NCI-H1092 (cell line): ENCODE results near the gene MYL9.

Experiments used
- DNase-seq: peaks from one replicate; lab custom pipeline; 2025; lab: John Stamatoyannopoulos, UW

The MYL9 gene

DNA sequence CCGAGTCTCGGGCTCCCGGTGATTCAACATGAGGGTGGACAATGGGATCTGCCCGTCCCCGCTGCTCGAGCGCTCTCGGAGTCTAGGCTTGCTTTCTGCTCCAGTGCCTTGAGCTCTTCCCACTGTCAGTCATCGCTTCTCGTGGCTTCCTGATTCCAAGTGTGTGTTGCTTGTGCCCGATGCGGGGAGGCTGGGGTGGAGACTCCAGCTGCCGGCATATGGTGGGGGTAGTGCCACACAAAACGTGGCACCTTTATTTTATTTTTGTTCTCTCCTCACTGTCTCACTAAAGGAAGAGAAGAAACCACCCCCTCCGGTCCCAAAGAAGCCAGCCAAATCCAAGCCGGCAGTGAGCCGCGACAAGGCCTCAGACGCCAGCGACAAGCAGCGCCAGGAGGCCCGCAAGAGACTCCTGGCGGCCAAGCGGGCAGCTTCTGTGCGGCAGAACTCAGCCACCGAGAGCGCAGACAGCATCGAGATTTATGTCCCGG is 14.8 kb upstream of the MYL9 start:
- no peak for DNase-seq

DNA sequence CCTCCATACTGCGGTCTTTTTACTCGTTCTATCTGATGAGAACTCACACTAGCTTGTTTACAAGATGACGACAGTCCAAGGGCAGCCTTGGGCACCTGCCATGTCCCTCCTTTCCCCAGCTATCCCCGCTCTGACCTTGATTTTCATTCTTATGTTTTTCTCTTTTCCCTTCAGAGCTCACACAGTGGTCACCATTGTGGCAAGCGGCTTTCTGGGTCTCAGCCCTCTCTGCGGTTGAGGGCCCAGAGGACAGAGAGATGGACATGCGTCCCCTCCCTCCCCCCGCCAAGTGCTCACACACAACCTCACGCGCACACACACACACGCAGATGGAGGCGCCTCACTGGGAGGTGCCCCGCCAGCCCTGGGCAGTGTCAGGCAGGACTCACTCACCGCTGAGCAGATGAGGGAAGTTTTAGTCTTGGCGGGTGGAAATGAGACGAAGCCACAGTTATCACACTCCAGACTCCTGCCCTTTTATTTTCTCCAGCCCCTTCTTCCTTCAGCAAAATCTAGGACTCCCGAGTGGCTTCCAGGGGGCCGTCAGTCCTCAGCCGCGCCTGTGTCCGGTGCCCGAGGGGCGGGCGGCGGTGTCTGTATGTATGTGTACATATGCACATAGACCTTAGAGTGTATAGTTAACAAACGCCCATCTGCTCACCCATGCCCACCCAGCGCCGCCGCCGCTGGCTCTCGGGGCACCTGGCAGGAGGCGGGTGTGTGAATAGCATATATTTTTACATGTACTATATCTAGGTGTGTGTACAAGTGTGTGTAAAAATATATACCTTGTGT is 13.8 kb upstream of the MYL9 start:
- no peak for DNase-seq

GRCh38 chr20:36528176-36528874 is 13.0 kb upstream of the MYL9 start:
- DNase-seq: no peak

GRCh38 chr20:36528875-36529417 is 12.4 kb upstream of the MYL9 start:
- no peak for DNase-seq

- DNase-seq: peak; percentile 9
These were observed 8.9 kb upstream of the MYL9 start for GRCh38 chr20:36532388-36532787.

GRCh38 chr20:36532822-36533221 is 8.5 kb upstream of the MYL9 start:
- DNase-seq: no peak

GRCh38 chr20:36538026-36538722 is 3.1 kb upstream of the MYL9 start:
- no peak for DNase-seq

DNA sequence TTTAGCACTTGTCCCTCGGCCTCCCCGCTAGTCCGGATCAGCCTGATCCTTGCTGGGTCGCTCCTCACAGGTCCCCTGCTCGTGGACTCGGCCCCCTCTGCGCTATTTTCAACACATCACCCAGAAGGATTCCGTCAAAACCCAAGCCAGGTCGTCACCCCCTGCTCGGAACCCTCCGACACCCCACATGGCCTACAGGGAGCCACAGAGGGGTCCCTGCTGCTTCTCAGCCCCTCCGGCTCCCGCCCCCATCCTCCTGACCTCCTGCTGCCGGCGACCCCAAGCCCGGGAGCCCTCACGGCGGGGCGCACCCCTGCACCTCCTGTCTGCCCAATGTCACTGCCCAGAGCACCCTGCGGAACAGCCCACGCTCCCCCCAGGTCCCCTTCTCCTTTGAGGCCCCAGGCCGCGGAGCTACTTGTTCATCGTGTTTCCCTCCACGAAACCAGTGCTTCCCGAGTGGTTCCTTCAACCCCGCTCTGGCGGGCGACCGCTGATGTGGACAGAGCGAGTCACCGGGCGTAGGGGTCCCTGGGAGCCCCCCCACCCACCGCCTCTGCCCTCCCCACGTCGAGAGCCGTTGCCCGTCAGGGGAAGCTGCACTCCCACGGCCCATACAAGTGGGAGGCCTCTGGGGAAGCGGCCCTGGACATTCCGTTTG is 638 bp upstream of the MYL9 start:
- no peak for DNase-seq

DNA sequence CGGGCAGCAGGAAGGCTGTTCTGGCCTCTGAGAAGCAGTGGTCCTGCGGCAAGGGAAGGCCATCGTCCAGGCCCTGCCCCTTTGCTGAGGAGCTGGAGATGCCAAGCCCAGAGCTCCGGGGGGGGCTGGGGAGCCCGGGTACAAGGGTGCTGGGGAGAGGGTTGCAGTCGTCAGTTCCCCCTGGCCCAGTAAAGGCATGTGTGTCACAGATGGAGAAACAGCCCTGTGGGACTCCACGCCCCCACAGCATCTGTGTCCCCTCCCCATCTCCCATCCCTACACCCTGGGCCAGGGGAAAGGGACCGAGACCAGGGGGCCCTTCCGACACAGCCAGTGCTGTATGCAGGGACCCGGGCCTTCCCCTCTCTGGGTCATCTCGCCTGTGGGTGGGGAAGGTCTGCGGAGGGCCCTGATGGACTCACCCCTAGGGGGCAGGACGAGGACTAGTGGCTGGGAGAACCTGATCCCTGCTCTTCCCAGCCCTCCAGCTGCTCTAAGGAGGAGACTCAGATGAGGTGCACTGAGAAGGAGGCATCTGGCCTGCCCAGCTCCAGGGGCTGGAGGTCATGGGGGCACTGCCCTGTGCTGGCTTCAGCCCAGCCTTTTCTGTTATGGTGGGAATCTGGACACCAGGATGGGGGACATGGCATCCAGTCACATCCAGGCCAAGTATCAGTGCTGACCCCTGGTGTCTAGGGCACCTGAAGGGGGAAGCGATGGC is 609 bp downstream of the MYL9 start:
- DNase-seq: no peak

DNA sequence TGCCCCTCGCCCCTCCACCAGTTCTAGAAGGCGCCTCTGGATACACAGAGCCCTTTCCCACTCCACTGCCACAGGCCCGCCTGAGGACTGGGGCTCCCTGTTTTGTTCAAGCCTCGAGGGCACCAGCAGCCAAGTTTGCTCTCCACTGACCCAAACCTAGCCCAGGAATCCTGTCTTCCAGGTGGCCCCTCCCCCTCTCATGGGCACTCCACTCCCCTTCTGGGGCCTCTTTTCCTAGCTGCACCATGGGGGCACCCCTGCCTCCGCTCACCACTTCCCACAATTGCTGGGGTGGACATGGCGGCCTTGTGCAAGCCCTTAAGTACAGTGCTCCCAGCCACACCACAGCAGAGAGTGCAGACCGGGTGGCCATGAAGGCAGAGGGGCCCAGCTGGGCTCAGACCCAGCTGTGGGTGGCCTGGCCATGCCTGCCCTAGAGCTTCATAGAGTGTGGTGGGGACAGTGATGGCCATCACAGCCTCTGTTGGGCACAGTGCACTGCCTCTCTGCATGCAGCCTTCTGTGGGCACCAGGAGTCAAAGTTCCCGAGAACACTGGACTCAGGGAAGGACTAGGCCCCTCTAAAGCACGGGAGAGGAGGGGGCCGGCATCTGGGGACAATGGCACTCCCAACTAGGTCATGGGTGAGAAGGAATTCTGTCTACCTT is 1.3 kb downstream of the MYL9 start:
- DNase-seq: no peak

GRCh38 chr20:36543184-36544133 is 2.1 kb downstream of the MYL9 start:
- no peak for DNase-seq

DNA sequence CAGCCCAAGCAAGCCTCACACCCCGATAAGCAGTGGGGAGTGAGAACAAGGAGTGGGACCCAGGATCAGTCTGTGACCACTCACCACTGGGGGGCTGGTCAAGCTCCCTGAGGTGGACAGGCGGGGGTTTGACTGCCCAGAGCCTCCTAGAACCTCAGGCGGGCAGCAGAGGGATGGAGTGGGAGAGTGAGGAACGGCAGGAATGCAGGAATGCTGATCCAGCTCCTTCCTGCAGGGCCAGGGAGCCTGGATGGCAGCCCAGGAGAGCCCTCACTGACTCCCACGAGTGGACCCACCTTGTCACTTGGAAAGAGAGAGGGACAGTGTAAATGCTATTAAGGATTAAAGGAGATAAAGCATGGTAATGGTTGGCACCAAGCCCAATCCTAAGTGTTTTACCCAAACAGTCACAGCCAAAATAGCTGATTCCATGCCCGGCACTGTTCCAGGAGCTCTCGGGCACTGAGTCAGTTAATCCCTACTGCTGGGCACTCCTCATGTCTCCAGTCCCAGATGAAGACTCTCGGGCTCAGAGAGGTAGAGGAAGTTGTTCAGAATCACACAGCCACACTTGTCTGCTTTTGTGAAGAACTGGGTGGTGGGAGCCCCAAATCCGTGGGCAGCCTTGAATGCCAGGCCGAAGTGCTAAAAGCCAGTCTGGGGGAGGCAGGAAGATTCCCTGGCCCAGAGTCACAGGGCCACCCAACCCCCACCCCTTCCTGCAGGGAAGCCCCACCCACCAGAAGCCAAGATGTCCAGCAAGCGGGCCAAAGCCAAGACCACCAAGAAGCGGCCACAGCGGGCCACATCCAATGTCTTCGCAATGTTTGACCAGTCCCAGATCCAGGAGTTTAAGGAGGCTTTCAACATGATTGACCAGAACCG is 3.1 kb downstream of the MYL9 start:
- peak; percentile 8 for DNase-seq

DNA sequence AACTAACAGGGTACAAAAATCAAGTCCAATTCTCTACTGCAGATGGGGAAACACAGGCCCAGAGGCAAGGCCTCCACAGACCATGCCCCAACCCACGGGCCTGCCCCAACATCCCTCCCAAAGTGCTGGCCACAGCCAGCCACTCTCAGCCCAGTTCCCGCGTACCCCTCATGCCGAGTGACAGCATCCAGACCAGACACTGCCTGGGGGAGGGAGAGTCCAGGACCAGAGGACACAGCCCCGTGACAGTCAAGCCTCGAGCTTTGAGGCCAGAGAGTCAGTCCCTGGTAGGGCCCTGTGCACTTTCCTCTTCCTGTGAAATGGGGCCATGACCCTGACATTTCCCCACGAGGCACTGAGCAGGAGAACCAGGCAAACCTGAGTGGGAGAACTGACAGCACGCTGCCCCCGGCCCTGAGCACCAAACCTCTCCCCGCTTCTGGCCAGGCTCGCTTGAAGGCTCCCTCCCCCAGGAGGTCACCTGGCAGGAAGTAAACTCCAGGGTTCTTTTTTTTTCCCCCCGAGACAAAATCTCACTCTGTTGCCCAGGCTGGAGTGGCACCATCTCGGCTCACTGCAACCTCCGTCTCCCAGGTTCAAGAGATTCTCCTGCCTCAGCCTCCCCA is 4.9 kb downstream of the MYL9 start:
- DNase-seq: no peak

- DNase-seq: no peak
These were observed 6.1 kb downstream of the MYL9 start for GRCh38 chr20:36547186-36548005.

DNA sequence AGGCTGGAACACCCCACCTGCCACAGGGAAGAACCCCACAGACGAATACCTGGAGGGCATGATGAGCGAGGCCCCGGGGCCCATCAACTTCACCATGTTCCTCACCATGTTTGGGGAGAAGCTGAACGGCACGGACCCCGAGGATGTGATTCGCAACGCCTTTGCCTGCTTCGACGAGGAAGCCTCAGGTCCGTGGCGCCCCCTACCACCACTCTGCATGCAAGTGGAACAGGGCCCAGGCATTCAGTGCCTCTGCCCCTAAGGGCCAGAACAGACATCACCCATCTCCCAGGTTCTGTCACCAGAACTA is 6.6 kb downstream of the MYL9 start:
- no peak for DNase-seq

- no peak for DNase-seq
These were observed 7.6 kb downstream of the MYL9 start for GRCh38 chr20:36548704-36549627.
